ENCODE results near the gene SMYD4.

GRCh38 chr17:1752425-1753262, 77.1 kb downstream of the SMYD4 start:
- TF ChIP-seq CTCF (IDR thresholded peaks at IDR 0.05), result no peak
- TF ChIP-seq POLR2A (IDR thresholded peaks at IDR 0.05), result no peak

Measured in tibial nerve (tissue), 3 donors.